ENCODE data around the gene ERCC3.

- TF ChIP-seq CTCF (IDR thresholded peaks at IDR 0.05) (no peak), POLR2A (IDR thresholded peaks at IDR 0.05) (no peak)
Observed at GRCh38 chr2:127256866-127257265, 37.1 kb downstream of the ERCC3 start.
